Posterior vena cava (tissue), 2 donors: Measurements from ENCODE around the gene MACROD2. TPM values are rescaled to one million over a fixed set of nuclear protein-coding genes. Genes with fewer than 3 reads are reported as not detected.

ENCODE experiments used
- DNase-seq: peaks from one replicate; pipeline ENCODE4 v3.0.0-alpha.2; 2020; ENCODE audit warnings: low spot score
- intact Hi-C, 2 donors: fragments of 100-400 bp; cut with DNase I; formaldehyde crosslinking; loops; one replicate each; pipeline versions ENCODE4 v1.14.1 to v1.14.2; 2022 to 2023
- total RNA-seq, 2 donors: library from RNA; stranded (reverse); fragmentation: NEBNext Ultra II Directional; extraction: Animal tissue kit (Norgen Biotek cat#: 25700); gene quantifications; one replicate each; pipeline ENCODE4 v1.2.1, GENCODE V29; 2021
- donor health status: DM: yes; HTN: yes; CAD: no.
- donor health status: DM: yes; HTN: yes; CAD: no.

MACROD2 gene
- total RNA-seq, 2 donors from 2014 or later = 15.5 to 25.5 TPM

DNA sequence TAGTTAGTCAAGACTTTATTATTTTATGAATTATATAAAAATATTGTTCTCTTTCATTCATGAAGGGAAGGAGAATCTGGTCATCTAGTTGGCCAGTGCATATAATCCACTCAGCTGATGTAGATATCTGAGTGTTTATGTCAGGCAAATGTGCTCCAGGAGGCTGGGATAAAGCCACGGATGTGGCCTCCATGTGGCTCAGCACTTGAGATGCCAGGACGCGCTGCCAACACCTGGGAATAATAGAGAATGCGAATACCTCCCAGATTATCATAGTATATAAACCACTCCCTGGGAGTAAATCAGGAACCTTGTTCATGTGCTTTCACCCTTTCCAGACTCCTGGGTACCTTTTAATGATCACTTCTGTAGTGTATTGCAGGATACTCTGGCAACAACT is 1571.9 kb downstream of the MACROD2 start:
- intact Hi-C loops = no loop called here
- no peak for DNase-seq

DNA sequence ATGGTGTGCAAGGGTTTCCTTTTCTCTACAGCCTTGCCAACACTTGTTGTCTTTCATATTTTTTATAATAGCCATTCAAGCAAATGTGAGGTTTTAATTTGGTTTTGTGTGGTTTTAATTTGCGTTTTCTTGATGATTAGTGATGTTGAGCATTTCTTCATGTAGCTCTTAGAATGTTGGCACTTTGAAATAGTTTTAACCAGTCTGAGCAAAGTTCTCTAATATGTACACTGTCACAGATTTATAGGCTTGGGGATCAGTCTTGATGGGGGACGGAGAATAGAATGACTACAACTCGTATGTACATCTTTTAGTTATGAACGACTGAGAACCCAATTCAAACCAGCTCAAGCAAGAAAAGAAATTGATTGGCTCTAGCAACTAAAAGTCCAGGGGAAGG is 1574.8 kb downstream of the MACROD2 start:
- DNase-seq = no peak

DNA sequence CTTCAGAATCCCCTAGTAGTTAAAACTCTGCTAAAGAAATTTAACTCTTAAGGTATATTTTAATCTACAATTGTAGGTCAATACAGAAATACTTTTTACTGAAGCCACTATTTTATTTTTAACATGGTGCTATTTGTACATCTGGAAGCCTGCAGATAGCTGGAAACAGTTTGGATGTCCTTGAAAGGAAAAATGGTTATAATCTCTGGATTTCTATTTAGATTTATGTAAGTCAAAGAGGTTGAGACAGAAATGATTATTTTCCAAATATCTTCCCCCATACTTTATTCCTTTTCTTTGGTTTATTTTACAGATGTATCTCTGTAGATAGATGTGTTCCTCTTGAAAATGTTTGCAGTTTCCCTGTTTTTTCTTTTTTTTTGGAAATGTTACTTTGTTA is 1575.7 kb downstream of the MACROD2 start:
- intact Hi-C loops = no loop called here

More for the DNA sequence above, 1574.8 kb downstream of the MACROD2 start:
- intact Hi-C loops = no loop called here

DNA sequence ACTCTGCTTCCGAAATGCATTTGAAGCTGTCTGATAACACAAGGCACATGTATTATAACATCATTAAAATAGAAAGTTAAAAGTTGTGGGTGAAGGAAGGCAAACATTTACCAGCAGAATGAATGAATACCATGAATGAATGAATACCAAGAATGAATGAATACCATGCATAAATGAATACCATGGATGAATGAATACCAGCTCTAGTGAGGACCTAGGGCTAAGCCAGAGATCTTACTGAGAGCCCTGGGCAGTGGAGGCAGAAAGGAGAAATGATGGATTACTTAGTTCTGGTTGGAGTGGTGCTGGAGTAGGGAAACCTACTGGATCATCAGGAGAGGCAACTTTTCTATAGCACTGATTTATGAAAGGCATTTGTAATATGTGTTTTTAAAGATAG is 1579.9 kb downstream of the MACROD2 start:
- no peak for DNase-seq
- intact Hi-C loops = no loop called here

More for the DNA sequence above, 1575.7 kb downstream of the MACROD2 start:
- no peak for DNase-seq

DNA sequence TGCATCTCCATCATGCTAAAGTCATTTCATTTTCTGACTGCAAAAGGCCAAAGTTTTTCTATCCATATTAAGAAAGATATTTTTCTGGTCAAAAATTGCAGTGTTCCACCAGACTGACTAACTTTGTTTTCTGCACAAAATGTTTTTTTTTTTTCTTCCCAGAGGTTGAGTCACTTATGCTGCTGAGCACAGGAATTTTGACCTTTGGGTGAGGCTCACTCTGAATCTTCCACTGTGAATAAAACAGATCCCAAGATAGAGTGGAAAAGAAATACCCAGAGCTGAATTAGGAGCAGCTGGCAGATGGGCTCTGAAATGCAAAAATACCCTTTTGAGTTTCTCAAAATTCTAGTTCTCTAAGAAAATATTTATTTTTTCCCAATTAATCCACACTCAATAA is 1581.1 kb downstream of the MACROD2 start:
- intact Hi-C loops = no loop called here

DNA sequence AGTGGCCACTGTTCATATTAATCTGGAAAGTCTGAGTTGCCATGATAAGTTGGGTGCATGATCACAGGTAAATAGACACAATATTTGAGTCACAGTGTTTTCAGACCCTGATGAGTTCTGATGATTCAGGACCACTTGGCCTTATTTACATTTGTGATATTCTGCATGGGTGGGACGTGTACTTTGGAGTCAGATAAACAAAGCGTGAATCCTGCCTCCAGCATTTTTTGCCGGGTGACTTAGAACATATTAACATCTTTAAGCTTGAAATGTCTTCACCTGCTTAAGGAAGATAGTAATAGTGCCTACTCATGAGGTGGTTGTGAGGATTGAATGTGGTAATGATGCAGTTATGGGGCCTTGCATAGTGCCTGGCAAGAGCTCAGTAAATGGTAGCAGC is 1582.8 kb downstream of the MACROD2 start:
- intact Hi-C loops = no loop called here
- no peak for DNase-seq

More for the DNA sequence above, 1581.1 kb downstream of the MACROD2 start:
- no peak for DNase-seq

DNA sequence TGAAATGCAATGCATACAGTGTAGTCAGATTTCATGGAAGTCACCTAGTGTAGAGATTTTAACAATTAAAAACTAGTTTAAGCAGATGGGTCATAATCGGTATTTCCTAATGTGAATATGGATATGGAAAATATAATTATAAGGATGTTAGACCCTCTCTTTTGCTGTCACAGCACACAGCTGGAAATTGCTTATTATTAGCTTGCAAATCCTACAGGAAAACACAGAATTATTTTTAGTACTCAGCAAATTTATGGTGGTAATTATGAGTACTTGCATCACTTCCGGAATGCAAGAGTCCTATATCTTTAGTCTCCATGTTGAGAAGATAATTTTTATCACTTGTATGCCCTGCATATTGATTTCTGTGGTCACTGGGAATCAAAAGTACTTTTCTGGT is 1584.4 kb downstream of the MACROD2 start:
- intact Hi-C loops = no loop called here
- DNase-seq = no peak

DNA sequence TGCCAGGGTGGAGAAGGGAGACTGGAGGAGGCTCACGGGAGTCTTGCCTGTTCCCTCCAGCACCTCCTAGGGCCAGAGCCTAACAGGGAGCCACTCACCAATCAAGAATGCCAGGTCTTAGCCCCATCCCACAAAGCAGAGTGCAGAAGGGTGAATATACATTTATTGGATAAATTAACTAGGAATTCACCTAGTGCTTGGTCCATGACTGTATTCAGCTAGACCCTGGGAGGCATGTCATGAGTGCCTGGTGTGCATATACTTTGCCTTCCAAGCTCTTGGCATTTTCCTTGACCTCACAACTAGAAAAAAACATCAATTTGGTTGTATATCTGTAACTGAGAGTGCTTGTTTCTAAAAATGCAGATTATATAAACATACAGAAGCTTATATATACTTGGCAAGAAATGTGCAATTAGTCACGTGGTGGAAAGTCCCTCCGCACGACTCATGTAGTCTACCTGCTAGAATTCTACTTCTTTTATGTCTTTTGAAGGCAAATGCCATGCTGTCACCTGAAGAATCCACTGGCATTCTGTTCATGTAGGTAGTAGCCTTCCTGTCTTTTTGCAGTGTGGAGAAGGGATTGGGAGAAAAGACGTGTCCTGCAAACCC is 1586.9 kb downstream of the MACROD2 start:
- intact Hi-C loops = no loop called here
- DNase-seq = no peak

DNA sequence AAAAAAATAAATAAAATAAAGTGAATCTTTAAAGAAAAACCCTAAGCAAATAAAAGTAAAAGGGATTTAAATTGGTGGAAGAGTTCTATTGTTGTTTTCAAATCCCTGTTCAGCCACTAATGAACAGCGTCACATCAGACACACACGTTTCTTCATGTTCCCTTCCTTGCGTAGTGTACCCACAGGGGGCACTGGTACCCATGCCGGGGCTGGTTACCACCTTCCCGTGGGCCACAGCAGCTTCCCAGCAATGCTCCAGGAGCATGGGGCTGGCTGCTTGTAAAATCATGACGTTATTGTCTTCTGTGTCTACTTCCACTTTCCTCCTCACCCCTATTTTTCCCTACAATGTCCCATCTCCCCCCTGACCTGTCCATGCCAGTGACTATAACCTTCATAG is 1589.2 kb downstream of the MACROD2 start:
- intact Hi-C loops = no loop called here
- DNase-seq = no peak

DNA sequence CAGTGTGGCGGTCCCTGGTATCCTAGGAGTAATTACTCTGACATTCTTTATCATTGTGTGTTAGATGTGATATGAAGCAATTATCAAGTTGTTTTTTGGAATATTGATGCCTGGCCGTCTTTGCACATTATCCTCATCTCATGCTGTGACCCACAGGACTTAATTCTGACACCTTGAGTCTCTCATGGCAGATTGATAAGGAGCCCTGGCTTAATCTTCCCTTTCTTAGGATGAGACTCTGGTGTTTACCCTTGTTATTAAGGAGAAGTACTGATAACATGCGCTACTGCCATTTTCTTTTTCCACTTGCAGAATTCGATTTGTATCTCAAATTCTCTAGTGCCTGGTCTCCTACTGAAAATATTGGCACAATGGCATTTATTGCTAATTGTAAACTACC is 1597.8 kb downstream of the MACROD2 start:
- intact Hi-C loops = no loop called here
- DNase-seq = no peak

DNA sequence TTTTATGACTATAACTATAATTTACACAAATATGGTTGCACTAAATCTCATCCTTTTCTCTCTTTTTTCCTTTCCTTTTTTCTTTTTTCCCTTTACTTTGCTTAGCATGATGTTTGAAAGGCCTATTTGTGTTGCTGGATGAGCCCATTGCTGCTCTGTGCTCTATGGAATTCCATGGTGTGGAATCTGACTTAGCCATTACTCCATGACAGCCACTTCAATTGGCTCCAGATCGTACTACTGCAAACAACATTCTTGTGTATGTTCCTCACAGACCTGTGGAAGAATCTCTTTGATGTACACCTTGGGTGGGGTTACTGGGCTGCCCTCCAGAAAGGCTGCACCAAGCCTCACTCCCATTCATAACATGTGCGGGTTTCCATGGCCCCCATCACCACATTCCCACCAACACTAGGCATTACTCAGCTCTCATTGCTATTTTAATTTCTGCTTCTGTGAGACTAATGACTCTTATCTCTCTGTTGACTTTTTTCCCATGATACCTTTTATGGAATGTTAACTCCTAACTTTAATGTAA is 1598.9 kb downstream of the MACROD2 start:
- intact Hi-C loops = no loop called here
- no peak for DNase-seq

DNA sequence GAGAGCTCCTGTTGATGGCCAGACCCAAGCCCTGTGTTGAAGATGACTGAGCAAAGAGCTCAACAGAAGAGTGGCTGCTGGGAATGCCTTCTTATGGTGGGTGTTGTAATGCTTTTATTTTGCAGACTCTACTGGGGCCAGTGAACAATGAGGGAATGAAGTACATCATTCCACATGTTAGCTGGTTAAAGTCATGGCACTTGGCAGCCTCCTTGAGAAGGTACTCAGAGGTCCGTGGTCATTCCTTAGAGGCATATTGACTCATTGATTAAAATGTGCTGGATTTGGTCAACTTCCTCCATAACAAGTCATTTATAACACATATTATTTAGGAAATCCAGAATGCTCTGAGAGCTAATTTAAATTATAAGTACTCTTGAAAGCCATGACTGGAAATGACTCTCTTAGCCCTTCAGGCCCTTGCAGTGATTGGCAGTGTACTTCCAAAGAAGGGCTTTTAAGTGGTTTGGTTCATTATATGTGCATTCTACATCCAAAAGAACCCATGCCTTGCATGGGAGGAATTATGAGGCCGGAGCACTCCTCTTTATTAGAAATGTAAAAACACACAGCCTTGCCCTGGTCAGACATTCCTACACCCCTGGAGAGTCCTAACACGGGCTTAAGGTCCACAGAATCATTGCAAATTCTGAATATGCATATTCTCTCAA is 1601.0 kb downstream of the MACROD2 start:
- no peak for DNase-seq

DNA sequence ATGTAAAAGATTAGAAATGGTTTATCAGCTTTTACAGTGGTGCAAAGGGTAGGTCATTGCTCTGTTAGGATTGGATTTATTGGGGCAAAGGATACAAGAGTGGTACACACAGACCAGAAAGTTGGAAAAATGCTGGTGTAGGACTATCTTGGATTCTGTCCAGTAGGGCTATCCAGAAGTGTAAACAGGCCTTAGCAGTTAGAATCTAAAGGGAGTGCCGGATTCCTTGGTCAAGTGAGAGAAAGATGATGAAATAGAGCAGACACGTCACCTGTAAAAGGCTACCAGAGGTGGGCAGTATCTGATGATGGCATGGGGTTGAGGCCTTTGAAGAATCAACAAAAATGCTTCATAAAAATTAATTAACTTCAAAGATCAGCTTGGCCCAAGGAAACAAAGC is 1602.0 kb downstream of the MACROD2 start:
- intact Hi-C loops = no loop called here
- no peak for DNase-seq

More for the DNA sequence above, 1601.0 kb downstream of the MACROD2 start:
- intact Hi-C loops = no loop called here

DNA sequence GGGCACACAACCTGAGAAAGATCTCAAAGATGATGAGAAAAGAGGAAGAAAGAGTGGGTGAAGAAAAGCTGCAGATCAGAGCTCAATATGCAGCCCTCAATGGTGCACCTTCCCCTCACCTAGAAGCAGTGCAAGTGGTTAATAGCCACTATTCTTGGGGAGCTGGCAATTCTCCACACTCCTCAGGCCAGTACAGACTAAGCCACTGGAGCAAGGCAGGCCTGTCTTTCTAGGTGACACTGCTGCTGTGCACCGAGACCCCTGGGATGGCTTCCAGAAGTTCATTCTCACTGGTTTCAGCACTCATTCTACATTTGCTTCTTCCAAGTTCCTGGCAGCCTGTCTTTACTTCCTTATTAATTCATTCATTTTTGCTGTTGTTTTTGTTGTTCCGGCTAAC is 1604.6 kb downstream of the MACROD2 start:
- intact Hi-C loops = no loop called here
- no peak for DNase-seq

DNA sequence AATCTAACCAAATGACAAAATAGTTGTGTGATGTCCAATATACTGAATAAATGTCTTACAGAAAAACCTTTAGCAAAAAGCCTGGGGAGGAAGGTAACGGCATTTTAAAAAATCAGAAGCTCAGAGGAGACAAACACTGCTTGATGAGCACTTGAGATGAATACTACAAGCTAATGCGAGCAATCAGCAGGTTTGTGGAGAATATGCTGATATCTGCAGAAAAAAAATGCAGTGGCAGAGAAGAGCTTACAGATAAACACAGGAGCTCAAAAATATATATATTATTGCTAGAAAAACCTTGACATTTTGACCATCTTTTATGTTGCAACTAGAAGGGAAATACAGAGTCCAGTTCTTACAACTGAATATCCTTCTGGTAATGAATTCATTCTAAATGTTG is 1605.2 kb downstream of the MACROD2 start:
- intact Hi-C loops = no loop called here
- no peak for DNase-seq

DNA sequence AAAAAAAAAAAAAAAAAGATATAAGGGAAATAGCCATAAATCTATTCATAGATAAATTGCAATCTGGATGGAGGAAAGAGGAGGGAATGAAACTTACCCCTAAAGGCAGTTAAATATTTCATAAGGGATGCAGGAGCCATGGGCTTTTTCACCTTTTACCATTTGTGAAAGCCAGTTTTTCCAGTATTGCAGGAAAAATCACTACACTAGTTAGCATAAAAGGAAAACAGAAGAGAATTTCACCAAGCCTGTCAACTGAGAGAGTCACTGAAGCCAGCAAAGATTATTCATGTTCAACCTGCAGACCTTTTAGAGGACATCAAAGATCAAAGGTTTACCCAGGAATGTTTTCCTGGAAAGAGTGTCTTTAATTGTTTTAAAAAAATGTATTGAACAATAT is 1608.2 kb downstream of the MACROD2 start:
- intact Hi-C loops = no loop called here
- DNase-seq = no peak

DNA sequence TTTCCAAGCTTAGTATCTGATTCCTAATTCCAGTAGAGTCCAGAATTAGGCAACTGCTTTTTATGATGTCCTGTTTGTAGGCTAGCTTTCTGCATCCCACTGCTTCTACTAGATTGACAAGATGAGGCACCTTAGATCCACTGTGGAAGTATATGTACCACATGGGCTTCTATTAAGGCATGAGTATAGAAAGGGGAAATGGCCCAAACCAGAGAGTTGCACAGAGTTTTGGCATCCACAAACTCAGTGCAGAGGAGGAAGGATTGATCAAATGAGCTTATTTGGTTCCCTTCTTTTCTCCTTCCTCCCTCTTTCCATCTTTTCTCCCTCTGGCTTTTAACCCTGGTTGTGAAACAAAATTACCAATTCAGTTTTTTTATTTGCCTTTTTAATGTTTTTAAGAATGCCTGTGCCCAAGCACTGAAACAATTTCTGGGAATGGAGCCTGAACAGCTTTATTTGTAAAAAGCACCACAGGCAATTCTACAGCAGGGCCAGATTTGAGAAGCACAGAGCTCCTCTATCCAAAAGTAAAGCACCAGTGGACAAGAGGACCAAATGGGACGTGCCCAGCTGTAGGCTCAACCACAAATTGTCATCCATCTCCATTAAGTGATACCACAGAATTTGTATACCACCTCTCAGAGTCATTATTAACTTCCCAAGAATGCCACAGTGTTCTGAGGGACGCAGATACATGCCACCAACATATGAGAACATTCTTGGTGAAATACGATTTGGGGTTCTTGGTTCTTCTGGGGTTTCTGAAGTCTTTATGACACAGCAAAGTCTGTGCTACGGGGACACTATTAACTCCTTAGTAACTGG is 1608.9 kb downstream of the MACROD2 start:
- intact Hi-C loops = no loop called here
- no peak for DNase-seq

DNA sequence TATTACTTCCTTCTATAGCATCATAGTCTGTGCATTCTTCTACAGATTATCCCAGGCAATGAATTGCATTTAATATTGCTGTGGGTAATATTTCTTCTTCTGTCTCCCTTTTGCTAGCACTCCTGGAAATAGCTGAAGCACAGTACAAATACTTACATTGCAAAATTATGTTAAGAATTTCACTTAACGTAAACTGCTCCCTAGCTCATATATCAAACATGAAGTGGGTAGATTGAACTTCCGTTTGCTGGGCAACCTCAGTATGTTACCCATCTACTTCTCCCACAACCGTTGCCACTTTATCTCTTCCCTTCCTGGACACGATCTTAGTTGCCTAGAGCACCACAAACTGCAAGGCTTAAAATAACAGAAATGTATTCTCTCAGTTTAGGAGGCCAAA is 1614.6 kb downstream of the MACROD2 start:
- DNase-seq = no peak

DNA sequence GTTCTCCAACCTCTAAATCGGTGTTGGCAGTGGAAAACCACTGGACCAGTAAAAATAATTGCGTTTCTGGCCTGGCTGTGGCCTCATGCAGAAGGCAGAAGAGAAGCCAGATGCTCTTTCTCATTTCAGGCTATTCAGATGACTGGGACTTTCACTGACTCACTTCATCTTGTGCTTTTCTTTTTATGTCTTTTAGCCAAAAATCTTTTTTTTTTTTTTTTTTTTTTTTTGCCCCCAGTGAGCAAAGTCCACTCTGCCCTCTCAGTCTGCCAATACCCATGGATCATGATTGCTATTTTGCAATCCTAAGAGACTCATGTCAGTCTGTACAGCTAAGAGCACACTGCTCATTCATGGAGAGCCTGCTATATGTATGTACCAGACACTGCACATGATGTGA is 1615.5 kb downstream of the MACROD2 start:
- DNase-seq = no peak
- intact Hi-C loops = no loop called here

More for the DNA sequence above, 1614.6 kb downstream of the MACROD2 start:
- intact Hi-C loops = no loop called here

DNA sequence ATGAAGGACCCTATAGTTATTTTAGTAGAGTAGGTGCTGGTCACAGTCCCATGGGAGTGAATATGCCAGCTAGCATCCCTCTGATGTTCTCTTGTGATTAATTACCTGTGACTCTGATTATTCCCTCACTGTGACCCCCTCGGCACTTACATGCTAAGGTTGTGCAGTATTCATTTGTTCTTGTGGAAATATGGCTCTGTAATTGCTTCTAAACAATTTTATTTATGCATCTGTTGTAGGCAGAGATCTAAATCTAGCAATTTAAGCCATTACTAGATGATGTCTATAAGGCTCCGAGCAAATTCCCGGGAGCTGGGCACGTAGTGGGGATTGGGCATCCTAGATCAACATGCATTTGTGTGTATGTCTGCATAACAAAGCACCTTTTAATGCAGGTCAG is 1616.2 kb downstream of the MACROD2 start:
- intact Hi-C loops = no loop called here
- no peak for DNase-seq
